IgD-negative memory B cell (primary cell): ENCODE results near the gene CCDC85C. TPM values are rescaled to one million over a fixed set of nuclear protein-coding genes. Genes with fewer than 3 reads are reported as not detected.

Source experiments
- H3K27ac Mint-ChIP-seq, 3 donors: one replicate each; pipeline ENCODE4 v1.8.0; 2020 to 2022; ENCODE audit warnings: mild to moderate bottlenecking in 3 of 3, mixed read lengths in 3 of 3, moderate library complexity in 1 of 3
- H3K27me3 Mint-ChIP-seq: one replicate; pipeline ENCODE4 v1.8.0; 2021; ENCODE audit warnings: mixed read lengths
- H3K36me3 Mint-ChIP-seq: one replicate; pipeline ENCODE4 v1.8.0; 2020; ENCODE audit warnings: mild to moderate bottlenecking, mixed read lengths
- H3K4me1 Mint-ChIP-seq, 3 donors: one replicate each; pipeline ENCODE4 v1.8.0; 2020 to 2022; ENCODE audit warnings: mixed read lengths in 3 of 3, mild to moderate bottlenecking in 1 of 3
- H3K4me3 Mint-ChIP-seq, 4 donors: one replicate each; pipeline ENCODE4 v1.8.0; 2020 to 2022; ENCODE audit warnings: mild to moderate bottlenecking in 4 of 4, mixed read lengths in 4 of 4, moderate library complexity in 3 of 4
- H3K9me3 Mint-ChIP-seq, 3 donors: one replicate each; pipeline ENCODE4 v1.8.0; 2020 to 2021; ENCODE audit warnings: mixed read lengths in 3 of 3, mild to moderate bottlenecking in 1 of 3
- polyA plus RNA-seq: library from polyadenylated mRNA; unstranded; fragments of 300-500 nt; fragmentation: Illumina TruSeq; gene quantifications from one replicate; pipeline ENCODE4 v1.2.3, GENCODE V29; 2021

CCDC85C gene
- polyA plus RNA-seq, 1 donor from 2014 or later: 0.20 TPM

DNA sequence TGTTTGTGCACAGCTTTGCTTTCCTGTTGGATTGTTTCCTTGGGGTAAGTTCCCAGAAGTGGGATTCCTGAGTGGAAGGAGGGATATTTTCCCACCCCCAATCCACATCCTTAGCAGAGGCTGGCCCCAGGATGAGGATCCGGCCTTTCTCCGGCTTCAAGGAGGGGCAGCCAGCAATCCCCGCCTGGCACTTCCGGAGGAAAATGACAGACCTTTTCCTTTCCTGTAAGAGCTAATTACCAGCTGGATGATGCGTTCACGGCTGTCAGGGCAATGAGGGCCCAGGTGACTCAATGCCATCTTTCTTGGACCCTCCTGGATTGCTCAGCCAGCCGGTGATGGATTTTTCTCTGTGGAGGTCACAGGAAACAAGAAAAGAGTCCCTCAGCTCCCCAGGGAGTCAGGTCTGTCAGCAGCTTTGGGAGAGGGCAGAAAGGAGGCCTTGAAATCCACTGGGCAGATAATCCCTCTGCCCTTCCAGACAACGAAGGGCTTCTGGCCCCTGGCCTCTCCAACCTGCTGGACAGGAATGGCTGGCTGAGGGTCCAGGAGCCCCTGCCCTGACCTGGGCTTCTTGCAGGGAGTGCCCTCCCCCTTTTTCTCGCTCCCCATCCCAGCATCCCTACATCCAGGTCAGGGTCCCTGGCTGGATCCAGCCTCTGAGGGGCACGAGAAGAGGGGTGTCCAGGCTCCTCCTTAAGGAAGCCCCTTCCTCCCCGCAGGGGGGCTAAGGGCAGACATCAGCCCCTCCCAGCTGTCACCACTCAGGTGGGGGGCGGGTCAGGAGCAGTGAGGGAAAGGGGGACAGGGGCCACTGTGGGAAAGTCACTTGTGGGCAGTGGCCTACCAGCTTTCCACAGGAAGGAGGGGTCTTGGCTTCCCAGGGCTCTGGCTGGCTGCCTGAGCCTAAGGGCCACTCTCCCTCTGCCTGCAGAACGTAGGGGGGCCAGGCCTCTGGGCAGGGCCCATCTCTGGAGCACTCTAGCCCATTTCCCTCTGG lies 16.1 kb upstream of the CCDC85C start:
- Mint-ChIP-seq H3K4me1 (peaks cover 0 to 4% (median 2%) of the 10 kb centered on the region in 3 donors), H3K9me3 (no peaks in the 10 kb centered on the region), H3K36me3 (no peaks in the 10 kb centered on the region), H3K27ac (no peak overlapping the region), H3K4me3 (no peak overlapping the region), H3K27me3 (peaks cover 12% of the 10 kb centered on the region)

DNA sequence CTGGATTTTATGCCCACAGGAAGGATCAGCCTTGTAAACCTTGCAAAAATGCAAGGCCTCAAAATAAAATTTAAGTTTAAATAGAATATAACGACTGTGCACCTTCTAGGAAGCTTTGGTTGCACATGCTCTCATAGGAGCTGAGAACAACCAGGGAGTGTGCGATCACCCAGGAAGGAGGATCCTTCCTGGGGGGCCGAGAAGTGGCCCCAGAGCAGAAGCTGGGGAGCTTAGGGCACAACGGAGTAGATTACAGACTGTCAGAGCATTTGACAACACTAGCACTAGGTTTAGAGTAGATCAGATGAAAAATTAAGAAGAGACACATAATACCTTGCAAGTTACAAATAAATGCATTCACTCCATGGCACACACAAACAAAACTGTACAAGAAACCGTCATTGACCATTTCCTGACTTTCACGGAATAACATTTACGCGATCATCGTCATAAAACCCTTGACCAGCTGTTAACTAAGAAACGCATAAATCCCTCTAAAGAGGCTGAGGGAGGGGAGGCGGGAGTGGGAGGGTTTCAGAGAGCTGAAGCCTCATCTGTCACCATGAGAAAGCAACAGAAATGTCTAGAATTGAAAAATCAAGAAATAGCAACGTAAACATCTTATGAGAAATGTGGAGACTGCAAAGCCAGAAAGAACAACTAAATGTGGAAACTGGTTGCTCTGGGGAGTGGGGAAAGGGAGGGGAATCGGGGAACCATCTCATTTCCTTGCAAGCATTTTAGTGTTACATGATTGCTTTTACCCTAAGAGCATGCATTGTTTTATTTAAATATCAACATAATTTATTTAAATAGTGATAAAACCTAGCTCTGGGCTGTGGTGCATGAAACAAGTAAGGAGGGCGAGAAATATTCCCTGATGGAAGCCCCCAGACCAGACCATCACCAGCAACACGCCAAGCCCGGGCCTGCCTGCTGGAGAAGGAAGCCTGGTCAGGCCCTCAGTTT lies 13.1 kb upstream of the CCDC85C start:
- no peak overlapping the region for H3K4me3 Mint-ChIP-seq

DNA sequence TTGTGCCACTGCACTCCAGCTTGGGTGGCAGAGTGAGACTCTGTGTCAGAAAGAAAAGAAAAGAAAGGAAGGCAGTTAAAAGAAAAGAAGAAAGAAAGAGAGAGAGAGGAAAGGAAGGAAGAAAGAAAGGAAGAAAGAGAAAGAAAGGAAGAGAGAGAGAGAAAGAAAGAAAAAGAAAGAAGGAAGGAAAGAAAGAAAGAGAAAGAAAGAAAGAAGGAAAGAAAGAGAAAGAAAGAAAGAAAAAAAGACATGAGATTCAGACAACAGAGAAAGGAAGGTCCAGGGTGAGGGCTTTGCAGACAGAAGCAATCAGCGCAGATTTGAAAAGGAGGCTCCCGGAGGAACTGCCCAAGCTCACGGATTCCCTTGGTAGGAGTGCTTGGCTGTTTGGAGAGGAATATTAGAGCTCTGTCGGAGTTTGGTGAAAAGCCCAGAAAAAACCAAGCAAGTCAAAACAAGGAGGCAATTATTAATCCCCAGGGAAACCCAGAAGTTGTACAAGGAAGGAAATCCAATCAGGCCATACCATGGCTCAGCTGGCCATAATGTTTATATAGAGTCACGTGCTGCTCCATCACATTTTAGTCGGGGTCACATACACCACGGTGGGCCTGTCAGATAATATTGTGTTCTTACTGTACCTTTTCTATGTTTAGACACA lies 11.6 kb upstream of the CCDC85C start:
- Mint-ChIP-seq H3K4me1 (no peaks in the 10 kb centered on the region), H3K27ac (no peak overlapping the region), H3K27me3 (peaks cover 7% of the 10 kb centered on the region), H3K4me3 (no peak overlapping the region), H3K9me3 (no peaks in the 10 kb centered on the region), H3K36me3 (peaks cover 2% of the 10 kb centered on the region)

More for the DNA sequence above, 13.1 kb upstream of the CCDC85C start:
- Mint-ChIP-seq H3K27me3 (peaks cover 7% of the 10 kb centered on the region), H3K4me1 (no peaks in the 10 kb centered on the region), H3K27ac (no peak overlapping the region), H3K9me3 (no peaks in the 10 kb centered on the region), H3K36me3 (peaks cover 1% of the 10 kb centered on the region)

DNA sequence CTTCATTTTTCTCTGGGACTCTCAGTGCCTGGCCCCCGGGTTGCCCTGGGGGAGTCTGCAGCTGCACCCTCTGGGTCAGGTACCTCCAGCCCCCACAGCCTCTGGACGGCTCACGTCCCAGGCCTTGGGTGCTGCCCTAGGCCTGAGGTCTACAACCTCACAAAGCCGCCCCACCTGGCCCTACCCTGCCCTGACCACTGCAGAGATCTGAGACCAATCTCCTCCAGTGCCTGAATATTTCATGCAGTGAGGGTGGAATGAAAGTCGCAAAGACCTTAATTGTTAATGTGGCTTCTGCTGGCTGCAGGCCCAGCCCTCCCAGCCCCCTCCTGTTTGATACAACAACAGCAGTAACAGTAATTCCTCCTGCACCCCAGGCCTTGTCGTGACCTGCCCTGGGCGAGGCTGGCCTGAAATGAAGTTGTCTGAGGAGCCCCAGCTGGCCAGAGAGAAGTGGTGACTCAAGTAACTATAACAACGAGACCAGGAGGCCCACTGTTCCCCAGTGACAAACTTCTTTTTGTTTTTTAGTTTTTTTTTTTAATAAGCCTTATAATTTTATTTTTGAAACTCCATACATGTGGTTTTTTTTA lies 8.8 kb upstream of the CCDC85C start:
- H3K4me3 Mint-ChIP-seq: no peak overlapping the region
- H3K4me1 Mint-ChIP-seq: no peaks in the 10 kb centered on the region
- H3K27ac Mint-ChIP-seq: no peak overlapping the region
- H3K36me3 Mint-ChIP-seq: peaks cover 2% of the 10 kb centered on the region
- H3K9me3 Mint-ChIP-seq: no peaks in the 10 kb centered on the region
- peaks cover 4% of the 10 kb centered on the region for H3K27me3 Mint-ChIP-seq

DNA sequence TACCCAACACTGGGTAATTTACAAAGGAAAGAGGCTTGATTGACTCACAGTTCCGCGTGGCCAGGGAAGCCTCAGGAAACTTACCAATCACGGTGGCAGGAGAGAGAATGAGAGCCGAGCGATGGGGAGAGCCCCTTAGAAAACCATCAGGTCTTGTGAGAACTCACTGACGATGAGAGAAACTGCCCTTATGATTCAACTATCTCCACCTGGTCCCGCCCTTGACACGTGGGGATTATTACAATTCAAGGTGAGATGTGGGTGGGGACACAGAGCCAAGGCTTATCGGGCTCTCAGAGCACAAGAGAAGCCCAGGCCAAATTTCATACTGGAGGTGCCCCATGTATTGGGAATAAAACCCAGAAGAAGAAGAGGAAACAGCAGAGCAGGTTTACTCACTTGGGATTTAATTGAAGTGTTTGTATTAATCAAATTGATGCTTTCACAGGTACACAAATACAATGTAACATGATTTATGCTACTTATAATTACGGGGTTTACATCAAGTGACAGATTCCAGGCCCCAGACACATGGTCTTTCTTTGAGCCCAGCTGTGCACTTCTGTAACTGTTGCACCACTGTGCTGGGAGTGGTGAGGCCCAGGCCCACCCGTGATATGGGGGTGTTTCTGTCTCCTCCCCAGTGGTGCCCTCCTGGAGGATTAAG lies 8.2 kb upstream of the CCDC85C start:
- H3K9me3 Mint-ChIP-seq: no peaks in the 10 kb centered on the region
- H3K4me3 Mint-ChIP-seq: no peak overlapping the region
- no peak overlapping the region for H3K27ac Mint-ChIP-seq
- H3K4me1 Mint-ChIP-seq: no peaks in the 10 kb centered on the region
- H3K36me3 Mint-ChIP-seq: peaks cover 2% of the 10 kb centered on the region
- H3K27me3 Mint-ChIP-seq: peaks cover 4% of the 10 kb centered on the region

DNA sequence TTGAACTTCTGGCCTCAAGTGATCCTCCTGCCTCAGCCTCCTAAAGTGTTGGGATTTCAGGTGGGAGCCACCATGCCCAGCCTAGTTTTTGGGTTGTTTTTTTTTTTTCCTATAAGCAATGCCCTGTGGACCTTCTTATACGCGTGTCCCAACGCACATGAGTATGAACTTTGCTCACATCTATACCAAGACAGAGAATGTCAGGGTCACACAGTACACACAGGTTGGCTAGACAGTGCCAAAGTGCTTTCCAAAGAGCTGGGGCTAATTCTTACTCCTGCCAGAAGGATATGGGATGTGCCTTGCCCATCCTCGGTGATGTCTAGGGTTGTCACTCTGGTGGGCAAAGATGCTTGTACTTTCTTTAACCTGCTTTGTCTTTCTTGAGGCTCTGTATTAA lies 7.6 kb upstream of the CCDC85C start:
- H3K9me3 Mint-ChIP-seq: no peaks in the 10 kb centered on the region
- H3K27ac Mint-ChIP-seq: no peak overlapping the region
- H3K36me3 Mint-ChIP-seq: peaks cover 4% of the 10 kb centered on the region
- H3K4me3 Mint-ChIP-seq: no peak overlapping the region
- H3K4me1 Mint-ChIP-seq: no peaks in the 10 kb centered on the region
- H3K27me3 Mint-ChIP-seq: peaks cover 3% of the 10 kb centered on the region

DNA sequence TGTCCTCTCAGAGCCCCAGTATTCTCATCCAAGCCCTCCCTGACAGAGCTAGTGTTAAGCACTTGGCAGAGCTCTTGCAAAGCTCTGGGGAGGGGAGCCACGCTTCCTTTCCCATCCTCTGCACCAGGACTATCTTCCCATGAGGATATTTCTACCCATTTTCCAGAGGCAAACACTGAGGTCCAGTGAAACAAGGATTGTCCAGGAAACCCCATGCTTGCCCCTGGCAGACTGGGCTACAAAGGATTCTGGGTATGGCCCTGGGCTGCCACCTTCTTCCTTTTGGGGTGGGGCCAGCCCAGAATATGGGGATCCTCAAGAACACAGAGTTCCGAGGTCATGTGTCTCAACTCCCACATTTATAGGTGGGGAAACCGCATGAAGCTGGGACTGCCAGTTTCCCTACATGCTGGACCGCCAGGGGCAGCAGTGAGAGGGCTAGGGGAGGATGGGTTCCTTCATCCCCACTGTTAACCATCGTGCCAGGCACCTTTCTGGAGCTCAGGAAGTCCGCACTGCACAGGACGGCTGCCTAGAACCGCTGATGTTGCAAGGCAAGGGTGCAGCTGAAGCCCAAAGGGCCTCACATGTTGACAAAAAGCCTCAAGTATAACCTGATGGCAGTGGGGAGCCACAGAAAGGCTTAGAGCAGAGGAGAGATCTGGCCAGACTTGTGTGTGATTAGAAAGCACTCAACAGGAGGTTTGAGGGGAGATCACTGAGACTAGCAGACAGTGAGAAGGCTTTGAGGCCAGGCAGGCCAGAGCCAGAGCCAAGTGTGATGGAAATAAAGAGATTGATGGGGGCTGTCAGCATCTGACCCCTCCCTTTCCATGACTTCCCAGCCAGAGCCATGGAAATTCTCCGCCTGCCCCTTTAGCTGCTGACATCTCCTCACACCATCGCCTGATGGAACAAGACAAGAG lies 5.5 kb upstream of the CCDC85C start:
- Mint-ChIP-seq H3K4me3 (peak overlapping the region in 1 of 4 donors; percentile 48), H3K9me3 (no peaks in the 10 kb centered on the region), H3K27me3 (peaks cover 3% of the 10 kb centered on the region), H3K27ac (no peak overlapping the region), H3K4me1 (peaks cover 5 to 6% (median 6%) of the 10 kb centered on the region in 3 donors), H3K36me3 (peaks cover 4% of the 10 kb centered on the region)

DNA sequence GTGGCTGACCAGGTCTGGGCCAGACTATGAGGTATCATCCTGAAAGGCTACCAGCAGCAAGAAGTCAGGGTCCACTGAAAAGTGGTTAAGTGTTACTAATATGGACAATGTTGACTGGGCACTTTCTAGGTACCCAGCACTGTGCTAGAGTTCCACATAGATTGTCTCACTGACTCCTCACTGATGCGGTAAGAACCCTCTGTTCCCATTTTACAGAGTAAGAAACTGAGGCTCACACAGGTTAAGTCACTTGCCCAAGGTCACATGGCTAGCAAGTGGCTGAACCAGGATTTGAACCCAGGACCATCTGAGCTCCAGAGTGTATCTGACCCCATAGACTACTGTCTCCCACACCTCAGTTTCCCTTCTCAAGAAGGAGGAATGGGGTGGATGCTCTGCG lies 4.6 kb upstream of the CCDC85C start:
- H3K27ac Mint-ChIP-seq: no peak overlapping the region
- peaks cover 3% of the 10 kb centered on the region for H3K27me3 Mint-ChIP-seq
- H3K4me1 Mint-ChIP-seq: peaks cover 5 to 6% (median 6%) of the 10 kb centered on the region in 3 donors
- H3K9me3 Mint-ChIP-seq: no peaks in the 10 kb centered on the region
- H3K36me3 Mint-ChIP-seq: peaks cover 4% of the 10 kb centered on the region
- no peak overlapping the region for H3K4me3 Mint-ChIP-seq

DNA sequence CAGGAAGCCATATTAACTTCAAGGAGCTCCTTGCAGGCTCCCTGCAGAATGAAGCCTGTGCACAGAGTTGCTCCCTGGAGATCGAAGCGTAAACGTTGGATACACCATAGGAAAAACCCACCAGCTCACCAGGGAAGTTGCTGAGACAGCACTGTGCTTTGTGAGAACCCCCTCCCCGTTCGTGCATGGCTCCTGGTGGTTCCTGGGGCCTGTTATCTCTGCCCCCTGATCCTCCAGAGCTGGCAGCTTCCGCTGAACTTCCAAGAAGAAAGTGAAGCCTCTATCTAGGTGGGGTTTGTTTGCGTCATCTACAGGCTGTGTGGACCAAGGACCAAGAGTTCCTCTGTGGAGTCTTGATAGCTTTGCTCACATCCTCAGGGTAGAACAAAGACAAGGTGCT lies 2.4 kb upstream of the CCDC85C start:
- peaks cover 2% of the 10 kb centered on the region for H3K36me3 Mint-ChIP-seq
- H3K9me3 Mint-ChIP-seq: no peaks in the 10 kb centered on the region
- H3K27me3 Mint-ChIP-seq: peaks cover 9% of the 10 kb centered on the region
- H3K4me3 Mint-ChIP-seq: peak overlapping the region in 3 of 4 donors; percentile 7 to 82 (median 38)
- H3K27ac Mint-ChIP-seq: no peak overlapping the region
- peaks cover 10 to 12% (median 12%) of the 10 kb centered on the region in 3 donors for H3K4me1 Mint-ChIP-seq

DNA sequence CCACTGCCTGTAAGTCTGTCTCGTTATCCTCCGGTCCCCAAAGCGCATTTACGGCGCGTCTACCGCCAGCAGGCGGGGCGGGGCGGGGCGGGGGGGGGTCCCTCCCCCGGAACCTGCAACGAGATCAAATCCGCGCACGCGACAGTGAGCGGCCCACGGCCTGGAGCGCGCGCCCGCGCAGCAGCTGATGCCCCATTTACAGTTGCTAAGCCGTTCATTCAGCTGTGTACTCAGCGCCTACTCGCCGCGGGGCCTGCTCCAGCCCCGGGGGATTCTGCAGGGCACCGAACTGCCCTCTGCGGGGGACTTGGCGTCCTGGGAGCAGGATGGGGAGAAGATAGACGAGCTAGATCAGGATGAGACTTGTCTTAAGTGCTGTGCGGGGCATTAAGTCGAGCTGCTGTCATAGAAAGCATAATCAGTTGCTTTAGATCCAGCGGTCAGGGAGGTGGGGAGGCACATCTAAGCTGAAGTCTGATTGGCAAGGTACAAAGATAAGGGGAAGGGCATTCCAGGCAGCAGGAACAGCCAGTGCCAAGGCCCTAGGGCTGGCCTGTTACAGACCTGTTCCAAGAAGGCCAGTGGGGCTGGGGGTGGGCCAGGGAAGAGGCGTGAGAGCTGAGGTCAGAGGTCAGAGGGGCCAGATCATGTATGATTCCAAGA lies 1.4 kb upstream of the CCDC85C start:
- Mint-ChIP-seq H3K4me1 (peaks cover 10 to 16% (median 12%) of the 10 kb centered on the region in 3 donors), H3K27me3 (peaks cover 10% of the 10 kb centered on the region), H3K36me3 (peaks cover 2% of the 10 kb centered on the region), H3K4me3 (peak overlapping the region; percentile 75 to 94 (median 82)), H3K27ac (peak overlapping the region in 2 of 3 donors; percentile 4 to 80), H3K9me3 (no peaks in the 10 kb centered on the region)

DNA sequence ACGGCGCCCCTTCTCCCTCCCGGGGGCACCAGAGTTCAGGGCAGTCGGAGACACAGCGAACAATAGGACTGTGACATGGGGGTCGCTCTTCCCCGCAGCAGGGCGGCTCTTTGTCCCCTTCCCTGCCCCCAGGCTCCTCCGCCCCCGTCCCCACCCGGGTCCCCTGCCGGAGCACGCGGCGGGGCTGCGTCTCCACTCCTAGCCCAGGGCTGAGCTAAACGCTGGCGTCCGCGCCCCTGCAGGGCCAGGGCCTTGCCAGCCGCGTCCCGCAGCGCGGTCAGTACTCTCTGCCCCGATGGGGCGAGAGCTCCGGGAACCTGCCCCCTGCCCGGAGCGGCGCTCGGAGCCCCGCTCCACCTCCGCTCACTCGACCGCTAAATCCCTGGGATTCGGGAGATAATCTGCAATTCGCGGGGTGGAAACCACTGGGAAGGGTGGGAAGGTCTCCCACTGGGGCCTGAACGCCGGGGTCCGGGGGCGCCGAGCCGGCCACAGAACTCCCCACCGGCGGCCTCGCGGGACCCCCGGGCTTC lies 825 bp upstream of the CCDC85C start:
- Mint-ChIP-seq H3K4me1 (peaks cover 10 to 16% (median 12%) of the 10 kb centered on the region in 3 donors), H3K36me3 (peaks cover 2% of the 10 kb centered on the region), H3K27ac (peak overlapping the region in 1 of 3 donors; percentile 4), H3K27me3 (peaks cover 10% of the 10 kb centered on the region), H3K9me3 (no peaks in the 10 kb centered on the region), H3K4me3 (peak overlapping the region; percentile 75 to 94 (median 82))

DNA sequence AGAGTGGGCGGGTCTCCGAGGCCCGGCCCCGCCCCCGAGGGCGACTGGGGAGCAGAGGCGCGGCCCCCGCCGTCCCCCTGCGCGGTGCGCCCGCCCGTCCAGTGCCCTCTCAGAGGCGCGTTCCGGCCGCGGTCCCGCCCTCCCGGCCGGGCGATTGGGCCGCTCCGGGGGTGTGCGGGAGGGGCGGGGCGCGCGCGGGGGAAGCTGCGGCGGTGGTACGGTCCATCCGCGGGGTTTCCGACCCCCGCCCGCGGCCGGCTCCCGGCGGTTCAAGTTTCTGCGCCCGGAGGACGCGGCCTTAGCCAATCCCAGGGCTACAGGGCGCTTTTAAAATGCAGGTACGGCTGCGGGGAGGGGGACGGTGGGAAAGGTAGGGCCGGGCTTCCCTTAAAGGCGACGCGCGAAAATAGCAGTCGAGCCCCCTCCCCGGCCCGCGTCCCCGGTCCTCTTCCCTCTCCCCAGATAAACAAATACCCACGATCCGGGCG lies 315 bp upstream of the CCDC85C start:
- Mint-ChIP-seq H3K36me3 (peaks cover 2% of the 10 kb centered on the region), H3K4me3 (peak overlapping the region; percentile 75 to 94 (median 82)), H3K4me1 (peaks cover 10 to 16% (median 12%) of the 10 kb centered on the region in 3 donors), H3K27ac (peak overlapping the region in 2 of 3 donors; percentile 4 to 71), H3K9me3 (no peaks in the 10 kb centered on the region), H3K27me3 (peaks cover 10% of the 10 kb centered on the region)
